HG02571 (cell line): Measurements from ENCODE around the gene LSM10.

Experiments used
- ATAC-seq: cut with Tn5 transposase; IDR thresholded peaks from one replicate; pipeline ENCODE4 v1.9.1; 2021; ENCODE audit warnings: mild to moderate bottlenecking, moderate library complexity; ENCODE audit not compliant: unreplicated experiment

The LSM10 gene

GRCh38 chr1:36397378-36398230 is at the start of gene LSM10:
LSM10 (minus strand) TSS chr1:36397908; CDS start chr1:36394129, 3,779 bp downstream.
- ATAC-seq, result peak; percentile 75

DNA sequence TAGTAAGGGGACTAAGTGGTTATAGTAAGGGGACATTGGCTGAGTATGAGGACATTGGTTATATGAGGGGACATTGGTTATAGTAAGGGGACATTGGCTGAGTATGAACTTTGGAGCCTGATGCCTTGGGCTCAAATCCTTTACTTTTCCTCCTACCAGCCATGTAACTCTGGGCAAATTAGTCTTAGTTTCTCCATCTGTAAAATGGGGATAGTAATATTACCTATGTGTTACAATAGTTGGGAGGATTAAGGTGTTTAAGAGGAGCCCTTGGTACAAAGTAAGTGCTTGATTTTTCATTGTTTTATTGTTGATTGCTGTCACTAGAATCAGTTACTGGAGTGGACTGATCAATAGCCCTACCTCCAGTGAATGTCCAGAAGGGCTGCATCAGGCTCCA is 49.7 kb upstream of the LSM10 start:
- no peak for ATAC-seq

DNA sequence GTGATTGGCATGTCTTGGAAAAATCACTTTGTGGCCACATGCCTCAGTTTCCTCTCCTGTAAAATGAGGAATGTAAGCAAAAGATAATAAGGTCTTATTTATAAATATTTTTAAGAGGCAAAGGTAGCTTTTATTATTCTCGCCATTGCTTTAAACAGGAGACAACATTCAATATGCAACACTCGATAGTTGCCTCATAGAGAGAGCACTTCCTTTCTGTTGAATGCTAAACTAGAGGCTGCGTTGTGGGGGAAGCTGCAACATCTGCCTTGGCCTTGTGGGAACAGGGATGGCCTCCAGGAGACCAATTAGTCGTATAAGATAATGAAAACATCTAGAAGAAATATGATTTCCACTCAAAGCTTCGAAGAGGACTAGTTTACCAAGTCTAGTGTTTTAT is 49.0 kb upstream of the LSM10 start:
- ATAC-seq, result no peak

DNA sequence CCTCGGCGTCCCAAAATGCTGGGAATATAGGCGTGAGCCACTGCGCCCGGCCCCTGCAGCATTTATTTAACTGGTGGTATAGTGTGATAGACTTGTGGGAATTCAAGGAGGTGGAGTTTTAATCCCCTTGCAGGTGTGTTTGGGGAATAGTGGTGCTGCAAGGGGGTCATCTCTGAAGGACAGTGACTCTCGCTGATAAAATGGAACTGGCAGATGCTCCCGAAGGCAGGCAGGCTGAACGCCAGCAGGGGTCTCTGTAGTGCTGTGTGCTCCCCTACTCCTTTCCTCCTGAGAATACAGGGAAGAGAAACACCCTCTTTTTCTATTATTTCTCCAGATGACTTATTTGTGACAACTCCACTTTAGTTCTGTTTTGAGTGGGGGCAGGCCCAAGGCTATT is 48.6 kb upstream of the LSM10 start:
- no peak for ATAC-seq

GRCh38 chr1:36443297-36443696 is 45.6 kb upstream of the LSM10 start:
- no peak for ATAC-seq

DNA sequence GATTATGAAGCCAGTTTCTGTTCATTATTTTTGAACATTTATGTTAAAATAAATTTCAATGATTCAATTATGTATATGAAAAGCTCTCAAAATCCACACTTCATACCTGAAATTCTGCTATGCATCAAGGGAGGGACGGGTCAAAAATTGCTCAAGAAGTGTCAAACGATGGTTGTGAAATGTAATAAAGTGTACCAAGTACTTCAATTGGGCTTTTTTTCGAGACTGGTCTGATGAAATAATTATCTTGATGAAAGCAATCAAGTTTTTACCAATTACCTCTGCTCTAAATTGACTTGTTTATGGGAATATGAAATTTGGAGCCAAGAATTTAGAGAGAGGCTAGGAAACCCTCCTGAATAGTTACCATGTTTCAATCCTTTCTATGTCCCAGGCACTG is 44.6 kb upstream of the LSM10 start:
- no peak for ATAC-seq

DNA sequence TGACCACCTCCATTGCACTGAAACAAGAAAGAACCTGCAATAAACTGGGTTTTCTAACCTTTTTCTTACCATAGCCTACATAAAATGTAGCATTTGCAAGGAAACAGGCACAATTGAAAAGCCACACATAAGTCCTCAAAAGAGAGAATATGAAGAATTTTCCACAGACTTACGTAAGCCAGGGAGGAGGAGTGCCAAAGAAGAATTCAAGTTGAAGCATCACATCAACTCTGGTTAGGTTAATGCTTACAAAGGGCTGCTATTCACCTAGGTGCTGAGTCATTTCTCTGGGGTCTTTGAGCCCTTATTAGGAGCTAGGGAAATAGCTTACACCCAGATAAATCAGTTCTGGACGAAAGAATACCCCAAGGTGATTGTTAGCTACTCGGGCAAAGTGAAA is 42.9 kb upstream of the LSM10 start:
- no peak for ATAC-seq

DNA sequence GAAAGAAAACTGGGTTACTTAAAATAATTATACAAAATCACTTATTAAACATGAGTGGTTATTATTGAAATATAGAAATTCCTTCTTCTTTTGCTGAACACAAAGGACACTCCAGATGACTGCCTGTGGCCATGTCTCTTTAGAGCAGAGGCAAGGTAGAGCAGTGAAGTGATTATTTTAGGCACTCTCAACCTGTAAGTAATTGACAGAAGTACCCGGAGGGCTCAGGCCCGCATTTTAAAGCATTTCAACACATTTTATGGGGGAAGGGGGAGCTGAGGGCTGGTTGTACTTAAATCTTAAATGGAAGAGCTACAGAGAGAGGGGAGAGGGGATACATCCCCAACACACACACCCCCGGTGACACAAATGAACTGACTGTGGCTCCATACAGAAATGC is 42.3 kb upstream of the LSM10 start:
- ATAC-seq, result no peak

GRCh38 chr1:36438715-36439114 is 41.0 kb upstream of the LSM10 start:
- no peak for ATAC-seq

- no peak for ATAC-seq
Observed at GRCh38 chr1:36436821-36437220, 39.1 kb upstream of the LSM10 start.

DNA sequence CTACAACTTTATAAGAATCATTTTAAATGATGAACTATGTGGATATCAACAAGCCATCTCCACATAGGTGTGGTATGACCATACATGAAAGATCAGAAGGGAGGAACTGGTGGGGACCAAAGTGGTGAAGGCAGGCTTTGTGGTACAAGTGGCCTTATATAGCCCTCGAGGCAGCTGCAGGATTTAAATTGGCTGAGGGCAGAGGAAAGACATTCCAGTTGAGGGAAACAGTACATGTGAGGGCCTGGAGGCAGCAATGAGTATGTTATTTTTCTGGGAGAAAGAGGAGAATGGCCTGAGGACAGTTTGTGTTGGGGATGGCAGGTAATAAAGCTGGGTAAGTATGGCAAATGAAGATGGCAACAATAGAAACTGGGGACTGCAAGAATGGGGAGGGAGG is 35.4 kb upstream of the LSM10 start:
- ATAC-seq, result no peak

- ATAC-seq, result no peak
Observed at GRCh38 chr1:36432616-36433015, 34.9 kb upstream of the LSM10 start.

- no peak for ATAC-seq
Observed at GRCh38 chr1:36425791-36426190, 28.1 kb upstream of the LSM10 start.

DNA sequence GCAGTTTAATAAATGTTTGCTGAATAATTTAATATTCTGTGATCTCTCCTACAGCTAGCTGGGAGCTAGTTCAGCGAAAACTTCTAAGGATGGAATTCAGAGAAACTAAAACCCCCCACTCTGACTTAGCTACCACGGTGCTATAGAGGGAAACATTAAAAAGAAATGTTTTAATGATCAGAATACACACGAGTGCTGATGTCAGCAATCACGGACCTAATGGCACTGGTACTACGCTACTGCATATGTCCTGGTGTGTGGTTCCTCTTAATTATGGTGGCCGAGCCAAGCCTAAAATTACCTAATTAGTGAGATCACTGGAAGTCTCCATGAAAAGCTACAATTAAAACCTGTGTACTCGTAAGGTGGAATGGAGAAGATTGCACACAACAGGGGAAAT is 23.9 kb upstream of the LSM10 start:
- ATAC-seq, result no peak

DNA sequence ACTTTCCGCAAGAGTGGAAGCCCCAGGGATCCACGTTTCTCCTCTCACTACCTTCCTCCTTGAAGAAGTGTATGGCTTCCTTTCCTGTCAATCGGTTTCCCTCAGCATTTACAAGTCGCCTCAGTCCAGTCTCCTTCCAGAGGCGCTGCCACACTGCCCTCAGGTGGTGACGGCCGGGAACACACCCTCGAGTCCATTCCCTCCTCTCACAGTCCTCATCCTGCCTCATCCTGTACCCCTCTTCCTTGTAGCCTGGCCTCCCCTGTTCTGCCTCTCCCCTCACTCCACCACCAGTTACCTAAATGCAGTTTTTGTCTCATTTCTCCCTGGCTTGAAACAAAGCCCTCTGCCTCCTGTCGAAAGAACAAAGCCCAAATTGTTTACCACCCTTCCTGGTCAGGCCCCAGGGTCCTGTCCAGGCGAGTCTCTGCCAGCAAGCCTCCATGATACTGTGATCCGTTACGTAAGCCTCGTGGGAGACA is 23.2 kb upstream of the LSM10 start:
- ATAC-seq, result no peak

- no peak for ATAC-seq
Observed at GRCh38 chr1:36420409-36420808, 22.7 kb upstream of the LSM10 start.

DNA sequence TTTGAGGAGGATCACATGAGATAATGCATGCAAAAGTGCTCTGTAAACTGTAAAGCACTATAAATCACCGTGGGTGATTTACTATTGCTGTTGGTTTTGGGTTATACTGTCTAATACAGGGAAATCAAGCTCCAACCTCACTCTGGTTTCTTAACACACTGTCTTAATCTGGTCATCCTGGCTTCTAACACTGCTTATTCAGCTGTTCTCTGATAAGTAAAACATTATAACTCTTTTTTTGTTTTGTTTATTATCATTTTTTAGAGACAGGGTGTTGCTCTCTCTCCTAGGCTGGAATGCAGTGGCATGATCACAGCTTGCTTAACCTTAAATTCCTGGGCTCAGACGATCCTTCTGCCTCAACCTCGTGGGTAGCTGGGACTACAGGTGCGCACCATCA is 21.9 kb upstream of the LSM10 start:
- no peak for ATAC-seq

GRCh38 chr1:36419140-36419539 is 21.4 kb upstream of the LSM10 start:
- ATAC-seq, result no peak

- no peak for ATAC-seq
Observed at GRCh38 chr1:36417931-36418330, 20.2 kb upstream of the LSM10 start.

DNA sequence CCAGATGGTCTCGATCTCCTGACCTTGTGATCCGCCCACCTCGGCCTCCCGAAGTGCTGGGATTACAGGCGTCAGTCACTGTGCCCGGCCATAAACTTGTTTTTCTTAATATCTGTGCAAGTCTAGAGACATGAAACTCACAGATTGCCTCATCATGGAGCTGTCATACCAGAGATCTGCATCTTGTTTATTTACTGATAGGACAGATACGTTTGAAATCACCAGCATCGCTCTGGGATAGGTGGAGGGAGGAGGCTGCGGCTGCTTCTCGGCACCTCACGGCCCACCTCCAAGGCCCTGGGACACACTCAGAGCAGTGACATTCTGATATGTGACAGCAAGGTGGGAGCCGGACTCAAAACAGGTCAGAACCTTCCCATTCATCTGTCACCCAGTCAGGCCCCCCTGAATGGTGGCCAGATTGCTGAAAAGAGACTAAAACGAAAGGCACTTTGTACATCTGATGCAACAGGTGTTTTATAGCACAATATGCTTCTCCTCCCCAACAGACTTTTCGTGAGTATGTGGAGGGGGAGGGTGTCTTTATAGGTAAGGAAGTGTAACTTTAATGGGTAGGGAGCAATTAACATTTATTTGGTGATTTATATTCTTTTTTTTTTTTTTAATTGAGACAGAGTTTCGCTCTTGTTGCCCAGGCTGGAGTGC is 18.1 kb upstream of the LSM10 start:
- ATAC-seq, result no peak

GRCh38 chr1:36414384-36414783 is 16.7 kb upstream of the LSM10 start:
- ATAC-seq, result no peak
